ENCODE results near the gene SCGB1D4. TPM values are rescaled to one million over a fixed set of nuclear protein-coding genes. Genes with fewer than 3 reads are reported as not detected.
"Not testable (repeated sequence)": the region's sequence is repeated elsewhere in the genome, so short reads cannot be mapped to it uniquely, and the experiment has no call there.

SCGB1D4 gene
- total RNA-seq, 2 donors from 2014 or later, result not detected

DNA sequence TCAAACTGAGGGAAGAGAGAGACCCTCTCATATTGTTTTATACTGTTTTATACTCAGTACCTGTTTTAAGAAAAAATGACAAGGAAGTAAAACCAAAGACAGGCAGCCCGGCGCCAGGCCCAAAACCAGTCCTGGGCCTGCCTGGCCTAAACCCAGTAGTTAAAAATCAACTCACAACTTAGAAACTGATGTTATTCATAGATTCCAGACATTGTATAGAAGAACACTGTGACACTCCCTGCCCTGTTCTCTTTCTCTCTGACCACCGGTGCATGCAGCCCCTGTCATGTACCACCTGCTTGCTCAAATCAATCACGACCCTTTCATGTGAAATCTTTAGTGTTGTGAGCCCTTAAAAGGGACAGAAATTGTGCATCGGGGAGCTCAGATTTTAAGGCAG lies 26.9 kb upstream of the SCGB1D4 start:
- not testable (repeated sequence) for H3K27ac ChIP-seq; ATAC-seq (ENCODE audit: insufficient number of reproducible peaks, low FRiP score, low read depth); H3K27me3 ChIP-seq (replicated peaks; ENCODE audit: insufficient read depth); H3K4me1 ChIP-seq (ENCODE audit: control insufficient read depth in 1 of 2, low read depth in 2 of 2); H3K36me3 ChIP-seq; DNase-seq (ENCODE audit: low spot score); H3K4me3 ChIP-seq; H3K9me3 ChIP-seq

DNA sequence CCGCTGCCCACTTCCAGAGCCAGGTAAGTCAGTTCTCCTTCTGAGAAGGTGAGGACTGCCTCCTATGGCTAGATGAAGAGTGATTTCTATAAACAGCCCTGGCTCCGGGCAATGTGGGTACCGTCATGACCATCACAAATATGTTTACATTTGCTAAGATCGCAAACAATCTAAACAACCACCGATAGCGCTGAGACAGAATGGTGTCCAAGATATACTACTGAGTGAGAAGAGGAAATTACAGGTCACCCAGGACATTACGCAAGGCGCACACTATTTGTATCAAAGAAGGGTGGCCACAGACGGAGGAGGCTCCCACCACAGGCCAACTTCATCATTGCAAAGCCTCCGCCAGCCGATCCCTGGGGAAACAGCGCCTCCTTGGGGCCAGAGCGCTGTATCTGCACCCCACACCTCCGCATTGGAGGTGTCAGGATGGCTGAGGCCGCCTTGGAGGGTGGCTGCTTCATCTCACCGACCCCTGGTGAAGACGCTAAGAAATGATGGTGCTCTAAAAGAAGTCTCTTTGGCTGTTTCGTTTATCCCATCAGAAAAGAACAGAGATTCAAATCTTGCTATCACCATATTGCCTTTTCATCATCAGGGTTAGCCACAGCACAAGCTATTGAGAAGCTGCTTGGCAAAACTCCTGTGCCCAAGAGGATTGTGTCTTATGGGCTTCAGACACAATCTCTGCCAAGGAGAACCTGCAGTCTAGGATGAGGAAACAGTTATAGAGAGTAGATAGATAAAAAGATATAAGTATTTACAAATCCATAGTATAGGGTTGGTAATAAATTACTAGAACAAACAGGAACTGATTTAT lies 26.1 kb upstream of the SCGB1D4 start:
- H3K27me3 ChIP-seq (replicated peaks; ENCODE audit: insufficient read depth), result no peaks in the 10 kb centered on the region
- no peaks in the 10 kb centered on the region for H3K36me3 ChIP-seq
- no peak overlapping the region for H3K27ac ChIP-seq
- DNase-seq (ENCODE audit: low spot score) (no peak), ATAC-seq (ENCODE audit: insufficient number of reproducible peaks, low FRiP score, low read depth) (no peak)
- no peaks in the 10 kb centered on the region for H3K4me1 ChIP-seq (ENCODE audit: control insufficient read depth in 1 of 2, low read depth in 2 of 2)
- no peak overlapping the region for H3K4me3 ChIP-seq
- H3K9me3 ChIP-seq, result no peaks in the 10 kb centered on the region
- TF ChIP-seq, protein P1, sequence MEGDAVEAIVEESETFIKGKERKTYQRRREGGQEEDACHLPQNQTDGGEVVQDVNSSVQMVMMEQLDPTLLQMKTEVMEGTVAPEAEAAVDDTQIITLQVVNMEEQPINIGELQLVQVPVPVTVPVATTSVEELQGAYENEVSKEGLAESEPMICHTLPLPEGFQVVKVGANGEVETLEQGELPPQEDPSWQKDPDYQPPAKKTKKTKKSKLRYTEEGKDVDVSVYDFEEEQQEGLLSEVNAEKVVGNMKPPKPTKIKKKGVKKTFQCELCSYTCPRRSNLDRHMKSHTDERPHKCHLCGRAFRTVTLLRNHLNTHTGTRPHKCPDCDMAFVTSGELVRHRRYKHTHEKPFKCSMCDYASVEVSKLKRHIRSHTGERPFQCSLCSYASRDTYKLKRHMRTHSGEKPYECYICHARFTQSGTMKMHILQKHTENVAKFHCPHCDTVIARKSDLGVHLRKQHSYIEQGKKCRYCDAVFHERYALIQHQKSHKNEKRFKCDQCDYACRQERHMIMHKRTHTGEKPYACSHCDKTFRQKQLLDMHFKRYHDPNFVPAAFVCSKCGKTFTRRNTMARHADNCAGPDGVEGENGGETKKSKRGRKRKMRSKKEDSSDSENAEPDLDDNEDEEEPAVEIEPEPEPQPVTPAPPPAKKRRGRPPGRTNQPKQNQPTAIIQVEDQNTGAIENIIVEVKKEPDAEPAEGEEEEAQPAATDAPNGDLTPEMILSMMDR (IDR thresholded peaks at IDR 0.05), result peak; percentile 31

DNA sequence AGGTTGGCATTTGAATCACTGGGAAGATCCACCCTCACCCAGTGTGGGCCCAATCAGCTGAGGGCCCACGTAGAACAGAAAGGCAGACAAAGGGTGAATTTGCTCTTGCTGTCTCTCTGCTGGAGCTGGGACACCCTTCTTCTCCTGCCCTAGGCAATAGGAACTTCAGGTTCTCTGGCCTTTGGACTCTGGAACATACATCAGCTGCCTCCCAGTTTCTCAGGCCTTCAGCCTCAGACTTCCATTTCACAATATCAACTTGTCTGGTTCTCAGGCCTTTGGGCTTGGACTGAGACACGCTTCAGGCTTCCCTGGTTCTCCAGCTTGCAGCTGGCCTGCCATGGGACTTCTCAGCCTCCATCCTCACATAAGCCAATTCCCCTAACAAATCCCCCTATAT lies 23.6 kb upstream of the SCGB1D4 start:
- Histone ChIP-seq H3K9me3 (no peaks in the 10 kb centered on the region), H3K4me3 (no peak overlapping the region), H3K27me3 (replicated peaks; ENCODE audit: insufficient read depth) (no peaks in the 10 kb centered on the region), H3K36me3 (no peaks in the 10 kb centered on the region), H3K27ac (no peak overlapping the region), H3K4me1 (ENCODE audit: control insufficient read depth in 1 of 2, low read depth in 2 of 2) (no peaks in the 10 kb centered on the region)
- ATAC-seq (ENCODE audit: insufficient number of reproducible peaks, low FRiP score, low read depth), result no peak
- TF ChIP-seq, protein P1 (IDR thresholded peaks at IDR 0.05), result no peak
- no peak for DNase-seq (ENCODE audit: low spot score)

DNA sequence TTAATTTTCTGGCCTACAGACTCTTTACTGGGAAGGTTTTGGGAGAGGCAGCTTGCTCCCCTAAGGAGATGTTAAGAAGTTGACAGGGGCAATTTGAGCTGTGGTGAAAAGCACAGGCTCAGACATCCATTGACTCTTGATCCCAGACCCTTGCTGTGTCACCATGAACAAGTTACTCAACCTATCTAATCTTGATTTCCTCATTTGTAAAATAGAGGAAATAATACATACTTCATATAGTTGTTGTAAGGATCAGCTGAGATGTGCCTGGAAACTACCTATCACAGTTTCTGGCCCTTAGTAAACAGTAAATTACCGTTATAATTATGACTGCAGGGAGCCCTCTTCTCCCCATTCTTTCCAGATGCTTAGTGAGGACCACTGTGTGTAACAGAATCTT lies 16.6 kb upstream of the SCGB1D4 start:
- Histone ChIP-seq H3K27ac (no peak overlapping the region), H3K4me1 (ENCODE audit: control insufficient read depth in 1 of 2, low read depth in 2 of 2) (no peaks in the 10 kb centered on the region), H3K36me3 (no peaks in the 10 kb centered on the region), H3K27me3 (replicated peaks; ENCODE audit: insufficient read depth) (no peaks in the 10 kb centered on the region), H3K4me3 (no peak overlapping the region), H3K9me3 (no peaks in the 10 kb centered on the region)
- DNase-seq (ENCODE audit: low spot score) (no peak), ATAC-seq (ENCODE audit: insufficient number of reproducible peaks, low FRiP score, low read depth) (no peak)
- TF ChIP-seq, protein P1 (IDR thresholded peaks at IDR 0.05), result no peak

DNA sequence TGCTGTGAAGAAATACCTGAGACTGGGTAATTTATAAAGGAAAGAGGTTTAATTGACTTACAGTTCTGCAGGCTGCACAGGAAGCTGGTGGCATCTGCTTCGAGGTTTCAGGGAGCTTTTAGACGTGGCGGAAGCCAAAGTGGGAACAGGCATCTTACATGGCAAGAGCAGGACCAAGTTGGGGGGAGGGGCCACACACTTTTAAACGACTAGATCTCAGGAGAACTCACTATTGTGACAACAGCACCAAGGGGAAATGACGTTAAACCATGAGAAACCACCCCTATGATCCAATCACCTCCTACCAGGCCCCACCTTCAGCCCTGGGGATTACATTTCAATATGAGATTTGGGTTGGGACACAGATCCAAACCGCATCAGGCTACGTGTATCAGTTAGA lies 11.1 kb upstream of the SCGB1D4 start:
- H3K4me1 ChIP-seq (ENCODE audit: control insufficient read depth in 1 of 2, low read depth in 2 of 2), result no peaks in the 10 kb centered on the region
- TF ChIP-seq, protein P1 (IDR thresholded peaks at IDR 0.05), result no peak
- H3K4me3 ChIP-seq, result no peak overlapping the region
- H3K27me3 ChIP-seq (replicated peaks; ENCODE audit: insufficient read depth), result no peaks in the 10 kb centered on the region
- DNase-seq (ENCODE audit: low spot score) (no peak), ATAC-seq (ENCODE audit: insufficient number of reproducible peaks, low FRiP score, low read depth) (no peak)
- no peaks in the 10 kb centered on the region for H3K9me3 ChIP-seq
- no peak overlapping the region for H3K27ac ChIP-seq
- no peaks in the 10 kb centered on the region for H3K36me3 ChIP-seq

DNA sequence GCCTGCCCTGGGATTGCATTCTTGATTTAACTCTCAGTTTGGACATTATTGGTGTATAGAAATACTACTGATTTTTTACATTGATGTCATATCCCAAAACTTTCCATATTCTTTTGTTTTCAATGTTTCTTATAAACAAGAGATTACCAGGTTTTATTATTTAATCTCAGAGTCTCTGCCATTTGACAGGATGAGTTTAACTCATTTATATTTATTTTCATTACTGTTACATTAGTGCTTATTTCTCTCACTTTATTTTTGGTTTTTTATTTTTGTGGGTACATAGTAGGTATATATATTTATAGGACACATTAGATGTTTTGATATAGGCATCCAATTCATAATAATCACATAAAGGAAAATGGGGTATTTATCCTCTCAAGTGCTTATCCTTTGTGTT lies 9.1 kb upstream of the SCGB1D4 start:
- TF ChIP-seq, protein P1 (IDR thresholded peaks at IDR 0.05), result no peak
- no peak for DNase-seq (ENCODE audit: low spot score)
- no peak overlapping the region for H3K27ac ChIP-seq

More for the DNA sequence above, 9.1 kb upstream of the SCGB1D4 start:
- Histone ChIP-seq H3K9me3 (no peaks in the 10 kb centered on the region), H3K4me3 (no peak overlapping the region), H3K27me3 (replicated peaks; ENCODE audit: insufficient read depth) (no peaks in the 10 kb centered on the region), H3K36me3 (no peaks in the 10 kb centered on the region), H3K4me1 (ENCODE audit: control insufficient read depth in 1 of 2, low read depth in 2 of 2) (no peaks in the 10 kb centered on the region)
- no peak for ATAC-seq (ENCODE audit: insufficient number of reproducible peaks, low FRiP score, low read depth)
